ENCODE measurements around the gene CLEC17A.

GRCh38 chr19:14577264-14577663, 5.6 kb upstream of the CLEC17A start:
- TF ChIP-seq CTCF (IDR thresholded peaks at IDR 0.05) (no peak), POLR2A (IDR thresholded peaks at IDR 0.05) (no peak)
